ENCODE results near the gene SDHB. TPM values are rescaled to one million over a fixed set of nuclear protein-coding genes. Genes with fewer than 3 reads are reported as not detected.
A peak's percentile ranks its signal among the peaks of the same experiment; 100 is the strongest.

The SDHB gene
- total and polyA plus RNA-seq, 9 of the 15 experiments (the other 6 are each of a cell fraction or from before 2014, with no cell fraction given) = 207 to 554 (median 365) TPM

DNA sequence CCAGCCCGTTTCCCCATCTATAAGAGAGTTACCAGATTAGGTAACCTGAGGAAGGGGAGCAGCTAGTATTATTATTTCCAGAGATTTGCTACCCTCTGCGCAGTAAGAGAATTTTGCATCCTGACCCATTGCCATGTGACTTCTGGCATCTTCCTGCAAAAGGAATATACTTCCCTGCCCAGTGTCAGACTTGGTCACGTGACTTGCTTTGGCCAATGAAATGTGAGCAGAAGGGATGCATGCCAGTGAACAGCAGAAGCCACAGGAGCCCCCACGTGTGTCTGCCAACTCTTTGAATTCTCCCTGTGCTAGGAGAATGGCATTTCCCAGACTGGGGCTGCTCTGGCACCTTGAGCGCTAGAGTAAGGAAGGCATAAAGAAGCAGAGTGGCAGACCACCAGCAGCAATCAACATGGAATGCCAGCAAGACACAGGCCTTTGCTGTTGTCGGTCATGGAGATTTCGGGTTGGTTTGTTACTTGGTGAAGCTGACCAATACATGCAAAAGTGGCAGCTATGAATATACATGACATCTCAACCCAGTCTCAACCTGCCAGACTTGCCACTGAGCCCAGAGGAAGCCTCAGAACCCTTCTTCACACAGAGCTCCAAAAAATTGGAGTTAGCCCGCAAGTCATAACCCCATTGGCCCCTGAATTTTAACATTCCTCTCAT lies 26.4 kb upstream of the SDHB start (continued):
- TF ChIP-seq, protein P1, sequence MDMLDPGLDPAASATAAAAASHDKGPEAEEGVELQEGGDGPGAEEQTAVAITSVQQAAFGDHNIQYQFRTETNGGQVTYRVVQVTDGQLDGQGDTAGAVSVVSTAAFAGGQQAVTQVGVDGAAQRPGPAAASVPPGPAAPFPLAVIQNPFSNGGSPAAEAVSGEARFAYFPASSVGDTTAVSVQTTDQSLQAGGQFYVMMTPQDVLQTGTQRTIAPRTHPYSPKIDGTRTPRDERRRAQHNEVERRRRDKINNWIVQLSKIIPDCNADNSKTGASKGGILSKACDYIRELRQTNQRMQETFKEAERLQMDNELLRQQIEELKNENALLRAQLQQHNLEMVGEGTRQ (CRISPR knock-in tag; IDR thresholded peaks at IDR 0.05) = peak; percentile 46
- TF ChIP-seq RAD51 (IDR thresholded peaks at IDR 0.05; ENCODE audit: borderline replicate concordance, low read depth) (peak; percentile 90), OTX1 (CRISPR knock-in tag; IDR thresholded peaks at IDR 0.05) (no peak), WHSC1 (IDR thresholded peaks at IDR 0.05; ENCODE audit: low read length) (no peak), L3MBTL2 (IDR thresholded peaks at IDR 0.05) (no peak), TOE1 (IDR thresholded peaks at IDR 0.05; ENCODE audit: borderline replicate concordance) (peak; percentile 80), TOE1 (CRISPR knock-in tag; IDR thresholded peaks at IDR 0.05; ENCODE audit: borderline replicate concordance, low read depth) (no peak), ZNF668 (CRISPR knock-in tag; IDR thresholded peaks at IDR 0.05) (no peak), SMAD3 (CRISPR knock-in tag; conservative IDR thresholded peaks at IDR 0.05) (no peak), TRIM28 (IDR thresholded peaks at IDR 0.05) (0 out of 2 replicates have a peak, but pooled peaks have one; percentile 18), JUND (IDR thresholded peaks at IDR 0.05; ENCODE audit: borderline replicate concordance, low read depth, low read length) (no peak), JUND (tag; IDR thresholded peaks at IDR 0.05; ENCODE audit: borderline replicate concordance, low read depth, low read length) (no peak), GATA2 (CRISPR knock-in tag; IDR thresholded peaks at IDR 0.05) (no peak)
- TF ChIP-seq, protein P2, sequence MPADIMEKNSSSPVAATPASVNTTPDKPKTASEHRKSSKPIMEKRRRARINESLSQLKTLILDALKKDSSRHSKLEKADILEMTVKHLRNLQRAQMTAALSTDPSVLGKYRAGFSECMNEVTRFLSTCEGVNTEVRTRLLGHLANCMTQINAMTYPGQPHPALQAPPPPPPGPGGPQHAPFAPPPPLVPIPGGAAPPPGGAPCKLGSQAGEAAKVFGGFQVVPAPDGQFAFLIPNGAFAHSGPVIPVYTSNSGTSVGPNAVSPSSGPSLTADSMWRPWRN (IDR thresholded peaks at IDR 0.05; ENCODE audit: low read depth) = no peak
- TF ChIP-seq, protein P3, sequence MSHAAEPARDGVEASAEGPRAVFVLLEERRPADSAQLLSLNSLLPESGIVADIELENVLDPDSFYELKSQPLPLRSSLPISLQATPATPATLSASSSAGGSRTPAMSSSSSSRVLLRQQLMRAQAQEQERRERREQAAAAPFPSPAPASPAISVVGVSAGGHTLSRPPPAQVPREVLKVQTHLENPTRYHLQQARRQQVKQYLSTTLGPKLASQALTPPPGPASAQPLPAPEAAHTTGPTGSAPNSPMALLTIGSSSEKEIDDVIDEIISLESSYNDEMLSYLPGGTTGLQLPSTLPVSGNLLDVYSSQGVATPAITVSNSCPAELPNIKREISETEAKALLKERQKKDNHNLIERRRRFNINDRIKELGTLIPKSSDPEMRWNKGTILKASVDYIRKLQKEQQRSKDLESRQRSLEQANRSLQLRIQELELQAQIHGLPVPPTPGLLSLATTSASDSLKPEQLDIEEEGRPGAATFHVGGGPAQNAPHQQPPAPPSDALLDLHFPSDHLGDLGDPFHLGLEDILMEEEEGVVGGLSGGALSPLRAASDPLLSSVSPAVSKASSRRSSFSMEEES (CRISPR knock-in tag; IDR thresholded peaks at IDR 0.05) = peak; percentile 93
- TF ChIP-seq, protein P4, sequence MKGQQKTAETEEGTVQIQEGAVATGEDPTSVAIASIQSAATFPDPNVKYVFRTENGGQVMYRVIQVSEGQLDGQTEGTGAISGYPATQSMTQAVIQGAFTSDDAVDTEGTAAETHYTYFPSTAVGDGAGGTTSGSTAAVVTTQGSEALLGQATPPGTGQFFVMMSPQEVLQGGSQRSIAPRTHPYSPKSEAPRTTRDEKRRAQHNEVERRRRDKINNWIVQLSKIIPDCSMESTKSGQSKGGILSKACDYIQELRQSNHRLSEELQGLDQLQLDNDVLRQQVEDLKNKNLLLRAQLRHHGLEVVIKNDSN (CRISPR knock-in tag; IDR thresholded peaks at IDR 0.05) = peak; percentile 66
